Measurements from ENCODE around the gene ZC3H11A.
"Not testable (repeated sequence)": the region's sequence is repeated elsewhere in the genome, so short reads cannot be mapped to it uniquely, and the experiment has no call there.

Gene ZC3H11A

DNA sequence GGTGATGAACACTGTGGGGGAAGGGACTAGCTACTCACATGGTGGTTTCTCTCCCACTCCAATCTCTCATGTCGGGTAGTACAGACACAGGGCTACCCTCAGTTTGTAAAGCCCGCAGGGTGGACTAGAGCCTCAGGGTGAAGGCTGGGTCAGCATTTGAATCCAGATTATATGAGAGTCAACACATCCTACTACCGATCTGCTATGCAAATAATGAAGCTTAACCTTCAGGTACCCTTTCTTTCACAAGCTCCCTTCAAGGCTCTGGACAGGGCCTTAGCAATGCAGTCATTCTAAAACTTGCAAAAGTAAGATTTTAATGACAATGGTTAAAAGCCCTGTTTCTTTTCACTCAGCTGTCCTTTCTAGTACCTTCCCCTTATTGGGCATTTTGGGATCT lies 5.5 kb upstream of the ZC3H11A start:
- Histone ChIP-seq H3K27ac (ENCODE audit: low read length) (no peak overlapping the region), H3K9me3 (replicated peaks; ENCODE audit: insufficient read depth, low read length) (no peaks in the 10 kb centered on the region), H3K9me2 (replicated peaks; ENCODE audit: insufficient read depth, low read length) (no peaks in the 10 kb centered on the region), H3K4me1 (ENCODE audit: low read length) (no peaks in the 10 kb centered on the region), H3K27me3 (replicated peaks; ENCODE audit: insufficient read depth, low read length) (no peaks in the 10 kb centered on the region), H3K4me3 (ENCODE audit: low read length) (no peak overlapping the region), H3K9ac (ENCODE audit: low read length) (no peak overlapping the region), H3K79me2 (ENCODE audit: low read length) (no peaks in the 10 kb centered on the region), H3K36me3 (replicated peaks; ENCODE audit: insufficient read depth, low read length) (no peaks in the 10 kb centered on the region), H3K4me2 (ENCODE audit: low read depth, low read length) (no peak overlapping the region), H4K20me1 (ENCODE audit: insufficient read depth, low read length) (no peaks in the 10 kb centered on the region), H2AFZ (ENCODE audit: low read length) (no peak overlapping the region), H3F3A (ENCODE audit: insufficient read depth, low read length) (no peaks in the 10 kb centered on the region)
- DNase-seq = peak; percentile 32
- TF ChIP-seq EZH2 (optimal IDR thresholded peaks at IDR 0.05; ENCODE audit: low read depth, low read length) = no peak
- TF ChIP-seq EZH2phosphoT487 (IDR thresholded peaks at IDR 0.05; ENCODE audit: low read length) = no peak
- TF ChIP-seq CTCF (IDR thresholded peaks at IDR 0.05; ENCODE audit: low read length) = no peak

DNA sequence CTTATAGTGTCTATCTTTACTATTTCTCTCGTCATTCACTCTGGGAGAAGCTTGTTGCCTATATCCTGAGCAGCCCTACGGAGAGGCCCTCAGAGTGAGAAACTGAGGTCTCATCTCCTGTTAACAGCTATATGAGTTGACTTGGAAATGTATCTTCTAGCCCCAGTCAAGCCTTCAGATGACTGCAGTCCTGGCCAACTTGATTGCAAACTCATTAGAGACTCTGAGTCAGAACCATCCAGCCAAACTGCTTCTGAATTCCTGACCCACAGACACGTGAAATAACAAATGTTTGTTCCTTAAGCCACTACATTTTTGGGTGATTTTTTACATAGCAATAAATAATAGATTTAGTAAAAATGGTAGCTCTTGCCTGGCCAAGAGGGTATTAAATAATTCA lies 3.9 kb upstream of the ZC3H11A start:
- H3K9me3 ChIP-seq (replicated peaks; ENCODE audit: insufficient read depth, low read length) = no peaks in the 10 kb centered on the region
- H3K4me2 ChIP-seq (ENCODE audit: low read depth, low read length) = no peak overlapping the region
- no peak overlapping the region for H3K27ac ChIP-seq (ENCODE audit: low read length)
- H3K36me3 ChIP-seq (replicated peaks; ENCODE audit: insufficient read depth, low read length) = no peaks in the 10 kb centered on the region
- no peak for DNase-seq
- peaks cover 10% of the 10 kb centered on the region for H3K79me2 ChIP-seq (ENCODE audit: low read length)
- no peaks in the 10 kb centered on the region for H3K9me2 ChIP-seq (replicated peaks; ENCODE audit: insufficient read depth, low read length)
- H3K4me1 ChIP-seq (ENCODE audit: low read length) = peaks cover under 1% of the 10 kb centered on the region; the same call in 1 of the 2 replicates
- no peak overlapping the region for H3K9ac ChIP-seq (ENCODE audit: low read length)
- no peak overlapping the region for H2AFZ ChIP-seq (ENCODE audit: low read length)
- no peak overlapping the region for H3K4me3 ChIP-seq (ENCODE audit: low read length)
- H4K20me1 ChIP-seq (ENCODE audit: insufficient read depth, low read length) = no peaks in the 10 kb centered on the region
- H3F3A ChIP-seq (ENCODE audit: insufficient read depth, low read length) = no peaks in the 10 kb centered on the region
- TF ChIP-seq EZH2 (optimal IDR thresholded peaks at IDR 0.05; ENCODE audit: low read depth, low read length) (no peak), CTCF (IDR thresholded peaks at IDR 0.05; ENCODE audit: low read length) (no peak), EZH2phosphoT487 (IDR thresholded peaks at IDR 0.05; ENCODE audit: low read length) (no peak)
- H3K27me3 ChIP-seq (replicated peaks; ENCODE audit: insufficient read depth, low read length) = no peaks in the 10 kb centered on the region

DNA sequence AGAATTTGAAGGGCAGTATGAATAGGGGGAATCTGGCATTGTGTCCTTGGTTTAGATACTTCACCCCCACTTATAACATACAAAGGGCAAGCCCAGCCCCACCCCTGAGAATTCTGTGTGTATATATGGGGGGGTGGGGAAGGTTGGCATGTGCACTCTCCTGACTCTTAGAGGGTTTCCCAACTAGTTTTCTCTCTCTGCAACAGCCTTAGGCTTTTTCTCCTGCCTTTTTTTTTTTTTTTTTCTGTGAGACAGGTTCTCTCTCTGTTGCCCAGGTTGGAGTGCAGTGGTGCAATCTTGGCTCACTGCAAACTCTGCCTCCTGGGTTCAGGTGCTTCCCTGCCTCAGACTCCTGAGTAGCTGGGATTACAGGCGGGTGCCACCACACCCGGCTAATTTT lies 2.9 kb upstream of the ZC3H11A start:
- peaks cover 20% of the 10 kb centered on the region for H3K79me2 ChIP-seq (ENCODE audit: low read length)
- peaks cover 10% of the 10 kb centered on the region for H3K4me1 ChIP-seq (ENCODE audit: low read length)
- no peaks in the 10 kb centered on the region for H3K27me3 ChIP-seq (replicated peaks; ENCODE audit: insufficient read depth, low read length)

DNA sequence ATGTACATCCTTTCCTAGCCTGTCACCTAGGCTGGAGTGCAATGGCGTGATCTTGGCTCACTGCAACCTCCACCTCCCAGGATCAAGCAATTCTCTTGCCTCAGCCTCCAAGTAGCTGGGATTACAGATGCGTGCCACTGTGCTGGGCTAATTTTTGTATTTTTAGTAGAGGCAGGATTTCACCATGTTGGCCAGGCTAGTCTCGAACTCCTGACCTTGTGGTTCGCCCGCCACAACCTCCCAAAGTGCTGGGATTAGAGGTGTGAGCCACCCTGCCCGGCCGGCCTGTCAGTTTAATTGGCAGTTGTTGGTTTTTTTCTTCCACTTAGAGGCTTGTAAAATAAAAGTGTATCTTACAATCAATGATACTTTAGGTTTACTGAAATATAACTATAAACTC lies 1.9 kb upstream of the ZC3H11A start:
- H3K9ac ChIP-seq (ENCODE audit: low read length); DNase-seq: not testable (repeated sequence)

More for the DNA sequence above, 2.9 kb upstream of the ZC3H11A start:
- no peak for DNase-seq
- Histone ChIP-seq H3K9me3 (replicated peaks; ENCODE audit: insufficient read depth, low read length) (no peaks in the 10 kb centered on the region), H3K27ac (ENCODE audit: low read length) (no peak overlapping the region), H4K20me1 (ENCODE audit: insufficient read depth, low read length) (peaks cover 7% of the 10 kb centered on the region; the same call in 1 of the 2 replicates), H3K36me3 (replicated peaks; ENCODE audit: insufficient read depth, low read length) (0 out of 2 replicates have a peak, but pooled peaks cover 3% of the 10 kb centered on the region), H3K4me2 (ENCODE audit: low read depth, low read length) (no peak overlapping the region), H3K4me3 (ENCODE audit: low read length) (no peak overlapping the region), H3F3A (ENCODE audit: insufficient read depth, low read length) (no peaks in the 10 kb centered on the region), H2AFZ (ENCODE audit: low read length) (no peak overlapping the region), H3K9ac (ENCODE audit: low read length) (no peak overlapping the region), H3K9me2 (replicated peaks; ENCODE audit: insufficient read depth, low read length) (no peaks in the 10 kb centered on the region)
- TF ChIP-seq EZH2 (optimal IDR thresholded peaks at IDR 0.05; ENCODE audit: low read depth, low read length) (no peak), EZH2phosphoT487 (IDR thresholded peaks at IDR 0.05; ENCODE audit: low read length) (no peak), CTCF (IDR thresholded peaks at IDR 0.05; ENCODE audit: low read length) (no peak)

More for the DNA sequence above, 1.9 kb upstream of the ZC3H11A start:
- Histone ChIP-seq H3K4me1 (ENCODE audit: low read length) (peaks cover 21% of the 10 kb centered on the region), H3K36me3 (replicated peaks; ENCODE audit: insufficient read depth, low read length) (peaks cover 13% of the 10 kb centered on the region; the same call in 1 of the 2 replicates), H4K20me1 (ENCODE audit: insufficient read depth, low read length) (peaks cover 17% of the 10 kb centered on the region), H3K79me2 (ENCODE audit: low read length) (peaks cover 31% of the 10 kb centered on the region)
- not testable (repeated sequence) for H3K4me2 ChIP-seq (ENCODE audit: low read depth, low read length); H3K9me2 ChIP-seq (replicated peaks; ENCODE audit: insufficient read depth, low read length); H3F3A ChIP-seq (ENCODE audit: insufficient read depth, low read length); H3K27ac ChIP-seq (ENCODE audit: low read length); H3K4me3 ChIP-seq (ENCODE audit: low read length); H3K9me3 ChIP-seq (replicated peaks; ENCODE audit: insufficient read depth, low read length); H2AFZ ChIP-seq (ENCODE audit: low read length); H3K27me3 ChIP-seq (replicated peaks; ENCODE audit: insufficient read depth, low read length)
